Panc1 (cell line): ENCODE data around the gene FBXW8. TPM values are rescaled to one million over a fixed set of nuclear protein-coding genes. Genes with fewer than 3 reads are reported as not detected.

Experiments
- ATAC-seq: fragments of 200-7000 bp; cut with Tn5 transposase; 2 replicates; pipeline ENCODE4 v1.9.1; 2020; ENCODE audit warnings: mild to moderate bottlenecking, moderate library complexity
- BruUV-seq: library from RNA; stranded (reverse); fragments of 400-500 nt; replicated peaks from 2 replicates; lab custom pipeline; 2021; lab: Mats Ljungman, UMichigan
- CTCF ChIA-PET: fragments of 300-600 bp; sonication (Branson Sonifier 250); formaldehyde crosslinking; loops from one replicate; lab custom pipeline; 2022; ENCODE audit warnings: antibody characterized with exemption; lab: Charles Lee
- POLR2A ChIA-PET: fragments of 300-600 bp; sonication (Branson Sonifier 250); formaldehyde crosslinking; loops from one replicate; lab custom pipeline; 2022; ENCODE audit warnings: antibody characterized with exemption; lab: Charles Lee
- DNase-seq: peaks from one replicate; pipeline ENCODE4 v3.0.0-alpha.2; 2010; ENCODE audit warnings: low read depth, low spot score
- H3K27ac ChIP-seq: 2 replicates; pipeline ENCODE4 v1.5.1; 2011; ENCODE audit warnings: mild to moderate bottlenecking, low read length, inconsistent platforms
- H3K27me3 ChIP-seq: fragments of 200-500 bp; sonication (Bioruptor generic); 2 replicates; pipeline ENCODE4 v1.6.0; 2014; ENCODE audit warnings: low read length, inconsistent platforms; ENCODE audit not compliant: control insufficient read depth, insufficient read depth
- H3K36me3 ChIP-seq: fragments of 200-500 bp; sonication (Bioruptor generic); 2 replicates; pipeline ENCODE4 v1.5.1; 2014; ENCODE audit warnings: inconsistent platforms, mild to moderate bottlenecking, low read length, moderate library complexity; ENCODE audit not compliant: control insufficient read depth, insufficient read depth
- H3K4me1 ChIP-seq: 2 replicates; pipeline ENCODE4 v1.5.1; 2011; ENCODE audit warnings: inconsistent platforms, mild to moderate bottlenecking, low read length, moderate library complexity; ENCODE audit not compliant: control insufficient read depth, insufficient read depth
- H3K4me3 ChIP-seq, 2 experiments: 2 replicates each; pipeline ENCODE4 v1.5.1; 2011 to 2012; ENCODE audit warnings: low read depth in 2 of 2, low read length in 2 of 2, mild to moderate bottlenecking in 2 of 2, inconsistent platforms in 1 of 2, moderate library complexity in 1 of 2
- H3K9me3 ChIP-seq: fragments of 200-500 bp; sonication (Bioruptor generic); 2 replicates; pipeline ENCODE4 v1.5.1; 2014; ENCODE audit warnings: low read depth, mild to moderate bottlenecking, inconsistent platforms, low read length, moderate library complexity; ENCODE audit not compliant: control insufficient read depth, insufficient read depth
- CTCF ChIP-seq: fragments of 450-650 bp; IDR thresholded peaks from 2 replicates; pipeline ENCODE4 v1.5.1; 2017; ENCODE audit warnings: mild to moderate bottlenecking
- POLR2AphosphoS5 ChIP-seq: IDR thresholded peaks from 2 replicates; pipeline ENCODE4 v1.6.1; 2012; ENCODE audit warnings: mild to moderate bottlenecking, low read depth, low read length, moderate library complexity
- REST ChIP-seq, 2 experiments: IDR thresholded peaks; 2 replicates each; pipeline ENCODE4 v1.6.1; 2011 to 2012; ENCODE audit warnings: low read depth in 2 of 2, control low read depth in 1 of 2, low read length in 1 of 2, mild to moderate bottlenecking in 1 of 2, moderate library complexity in 1 of 2; ENCODE audit not compliant: insufficient read depth in 1 of 2
- SIN3A ChIP-seq: IDR thresholded peaks from 2 replicates; pipeline ENCODE4 v1.6.1; 2012; ENCODE audit warnings: low read depth, mild to moderate bottlenecking, low read length, moderate library complexity, borderline replicate concordance; ENCODE audit not compliant: insufficient read depth
- TCF7L2 ChIP-seq: IDR thresholded peaks from 2 replicates; pipeline ENCODE4 v1.6.1; 2011; ENCODE audit warnings: mild to moderate bottlenecking, low read depth, low read length, inconsistent platforms
- in situ Hi-C: cut with HindIII; loops from 2 replicates; pipeline ENCODE4 v1.10.0; 2016; ENCODE audit warnings: low sequenced_read_pairs, low pct_unique_long_range_greater_than_20kb
- intact Hi-C: fragments of 100-400 bp; cut with micrococcal nuclease; formaldehyde crosslinking; loops from one replicate; pipeline ENCODE4 v1.10.0; 2022; ENCODE audit not compliant: unreplicated experiment
- total RNA-seq: library from RNA; stranded (reverse); gene quantifications from one replicate; pipeline ENCODE4 v1.2.1, GENCODE V29; 2021; ENCODE audit not compliant: unreplicated experiment

FBXW8 gene
- total RNA-seq, 1 experiment from 2014 or later = 18.0 TPM

GRCh38 chr12:116996093-116996492 lies 85.3 kb downstream of the FBXW8 start:
- H3K4me3 ChIP-seq = no peak overlapping the region
- in situ Hi-C loops = no loop called here
- no TSS peak for BruUV-seq
- no peaks in the 10 kb centered on the region for H3K4me1 ChIP-seq
- intact Hi-C loops = no loop called here
- POLR2A ChIA-PET = no interaction called here
- peaks cover 5% of the 10 kb centered on the region; the same call in 1 of the 2 replicates for H3K36me3 ChIP-seq
- no peak for DNase-seq
- no peaks in the 10 kb centered on the region for H3K9me3 ChIP-seq
- ATAC-seq = no peak
- H3K27me3 ChIP-seq = no peaks in the 10 kb centered on the region
- H3K27ac ChIP-seq = no peak overlapping the region
- TF ChIP-seq TCF7L2 (no peak), CTCF (no peak), POLR2AphosphoS5 (no peak), SIN3A (no peak), REST (IDR thresholded peaks at IDR 0.05; ENCODE audit: insufficient read depth in 1 of 2, low read depth in 2 of 2, low read length in 1 of 2) (no peak)
- CTCF ChIA-PET = no interaction called here

GRCh38 chr12:116996621-116997020 lies 85.9 kb downstream of the FBXW8 start:
- no peaks in the 10 kb centered on the region for H3K9me3 ChIP-seq
- no TSS peak for BruUV-seq
- CTCF ChIA-PET = no interaction called here
- POLR2A ChIA-PET = no interaction called here
- H3K36me3 ChIP-seq = no peaks in the 10 kb centered on the region
- no peak overlapping the region for H3K27ac ChIP-seq
- intact Hi-C loops (no loop called here), in situ Hi-C loops (no loop called here)
- TF ChIP-seq TCF7L2 (no peak), REST (IDR thresholded peaks at IDR 0.05; ENCODE audit: insufficient read depth in 1 of 2, low read depth in 2 of 2, low read length in 1 of 2) (no peak), POLR2AphosphoS5 (no peak), SIN3A (no peak), CTCF (no peak)
- H3K27me3 ChIP-seq = no peaks in the 10 kb centered on the region
- ATAC-seq (no peak), DNase-seq (no peak)
- no peaks in the 10 kb centered on the region for H3K4me1 ChIP-seq
- H3K4me3 ChIP-seq = no peak overlapping the region
